Spleen (tissue), 11 donors: ENCODE measurements around the gene DTNB. TPM values are rescaled to one million over a fixed set of nuclear protein-coding genes. Genes with fewer than 3 reads are reported as not detected.

Source experiments
- DNase-seq: peaks from one replicate; pipeline ENCODE4 v3.0.0-alpha.2; 2020
- H3K27ac ChIP-seq, 8 donors: fragments of 200-600 bp; sonication (generic) in 7 of 8; 1 replicate in 4 of 8; 2 replicates in 4 of 8; pipeline versions ENCODE4 v1.5.0 to v1.8.0; 2016 to 2021; ENCODE audit warnings: inconsistent platforms in 4 of 8, mild to moderate bottlenecking in 4 of 8, moderate library complexity in 1 of 8
- H3K27me3 ChIP-seq, 7 donors: fragments of 200-600 bp; sonication (generic) in 6 of 7; replicated peaks in 1 of 7; 1 replicate in 4 of 7; 2 replicates in 3 of 7; pipeline versions ENCODE4 v1.5.0 to v1.8.0; 2016 to 2021; ENCODE audit warnings: inconsistent platforms in 3 of 7, mild to moderate bottlenecking in 1 of 7
- H3K36me3 ChIP-seq, 6 donors: fragments of 200-600 bp; sonication (generic) in 5 of 6; 1 replicate in 4 of 6; 2 replicates in 2 of 6; pipeline versions ENCODE4 v1.5.0 to v1.8.0; 2016 to 2021; ENCODE audit warnings: inconsistent platforms in 2 of 6
- H3K4me1 ChIP-seq, 6 donors: fragments of 200-600 bp; sonication (generic) in 5 of 6; 1 replicate in 3 of 6; 2 replicates in 3 of 6; pipeline versions ENCODE4 v1.5.0 to v1.8.0; 2016 to 2021; ENCODE audit warnings: inconsistent platforms in 3 of 6
- H3K4me3 ChIP-seq, 8 donors: fragments of 200-600 bp; sonication (generic) in 7 of 8; 1 replicate in 4 of 8; 2 replicates in 4 of 8; pipeline versions ENCODE4 v1.5.0 to v1.8.0; 2016 to 2021; ENCODE audit warnings: inconsistent platforms in 4 of 8, mild to moderate bottlenecking in 4 of 8, moderate library complexity in 2 of 8
- H3K9me3 ChIP-seq, 8 donors: fragments of 200-600 bp; sonication (generic) in 7 of 8; 1 replicate in 4 of 8; 2 replicates in 4 of 8; pipeline versions ENCODE4 v1.5.0 to v1.8.0; 2016 to 2021; ENCODE audit warnings: inconsistent platforms in 4 of 8
- CTCF ChIP-seq, 11 experiments: fragments of 200-600 bp in 7 of 11; fragments of 450-650 bp in 4 of 11; sonication (generic) in 4 of 11; IDR thresholded peaks in 8 of 11; conservative IDR thresholded peaks in 3 of 11; 1 replicate in 7 of 11; 2 replicates in 4 of 11; pipeline versions ENCODE4 v1.4.0 to v1.8.0; 2016 to 2021; ENCODE audit warnings: antibody characterized with exemption in 11 of 11, inconsistent platforms in 4 of 11, mild to moderate bottlenecking in 1 of 11
- POLR2A ChIP-seq, 3 donors: fragments of 450-650 bp; IDR thresholded peaks; one replicate each; pipeline ENCODE4 v1.5.1; 2017; ENCODE audit warnings: antibody characterized with exemption in 3 of 3, mild to moderate bottlenecking in 1 of 3
- POLR2AphosphoS5 ChIP-seq, 3 donors: sonication (generic); formaldehyde crosslinking; IDR thresholded peaks; one replicate each; pipeline ENCODE4 v1.5.1; 2017; ENCODE audit warnings: antibody characterized with exemption in 3 of 3
- WGBS, 5 donors: extraction: QIAGEN DNeasy Blood & Tissue Kit in 3 of 5; methylation state at CpG; one replicate each; pipeline versions ENCODE4 v1.1.5 to v1.1.7; 2013 to 2018; 5-methylcytosine and 5-hydroxymethylcytosine counted together
- intact Hi-C: fragments of 100-400 bp; cut with DNase I; formaldehyde crosslinking; loops from one replicate; pipeline ENCODE4 v1.15.0; 2023; ENCODE audit warnings: low total_unique reads
- polyA plus RNA-seq, 3 donors: library from polyadenylated mRNA; stranded (reverse); fragments of 200-250 nt; gene quantifications; one replicate each; pipeline ENCODE4 v1.2.1, GENCODE V29; 2013
- total RNA-seq, 7 donors: library from RNA; depleted of rRNA in 3 of 7; stranded (reverse); fragments of >200 nt in 3 of 7; fragmentation: NEBNext Ultra II Directional in 4 of 7; extraction: Animal tissue kit (Norgen Biotek cat#: 25700) in 4 of 7; gene quantifications; one replicate each; pipeline versions ENCODE4 v1.1.0 to v1.2.1, GENCODE V29; 2016 to 2021
- donor health status: healthy with polysubstance abuse.
- donor health status: DM: no; HTN: no; CAD: no; lungs with moderate emphysema.
- donor health status: DM: no; HTN: no; CAD: no.
- donor health status: Bipolar disorder and iron deficiency.
- donor health status: healthy.
- donor health status: DM: no; HTN: no; CAD: no.
- donor health status: DM: yes; HTN: yes; CAD: no.

DTNB gene
- total and polyA plus RNA-seq, 10 donors, result 4.5 to 28.9 (median 20.4) TPM

- Histone ChIP-seq H3K27ac (peak overlapping the region in 3 of 8 donors; percentile 63 to 82 (median 81)), H3K36me3 (no peaks in the 10 kb centered on the region), H3K4me1 (peaks cover 4 to 52% (median 34%) of the 10 kb centered on the region in 6 donors), H3K9me3 (no peaks in the 10 kb centered on the region), H3K4me3 (no peak overlapping the region), H3K27me3 (no peaks in the 10 kb centered on the region)
- TF ChIP-seq POLR2AphosphoS5 (IDR thresholded peaks at IDR 0.05) (peak in 1 of 3 donors; percentile 32), POLR2A (IDR thresholded peaks at IDR 0.05) (no peak)
- intact Hi-C loops, result no loop called here
- 73 to 91% (median 90%) methylated on average over 8 of the region's 8 CpGs for WGBS, 5 donors
- no peak for DNase-seq
Observed at GRCh38 chr2:25401307-25402026, 271.9 kb downstream of the DTNB start.

- intact Hi-C loops, result no loop called here
- no peaks in the 10 kb centered on the region for H3K9me3 ChIP-seq
- WGBS, 5 donors, result 80 to 96% (median 81%) methylated on average over 3 of the region's 3 CpGs
- peaks cover 4 to 52% (median 34%) of the 10 kb centered on the region in 6 donors for H3K4me1 ChIP-seq
- no peak overlapping the region for H3K4me3 ChIP-seq
- TF ChIP-seq POLR2A (IDR thresholded peaks at IDR 0.05) (no peak), CTCF (IDR thresholded peaks at IDR 0.05 in 8 of 11, conservative IDR thresholded peaks at IDR 0.05 in 3 of 11) (no peak), POLR2AphosphoS5 (IDR thresholded peaks at IDR 0.05) (no peak)
- DNase-seq, result no peak
- no peaks in the 10 kb centered on the region for H3K27me3 ChIP-seq
- no peaks in the 10 kb centered on the region for H3K36me3 ChIP-seq
- H3K27ac ChIP-seq, result peak overlapping the region in 2 of 8 donors; percentile 81 to 82
Observed at GRCh38 chr2:25400576-25401216, 272.7 kb downstream of the DTNB start.

- 96 to 99% (median 97%) methylated on average over 8 of the region's 8 CpGs for WGBS, 5 donors
- DNase-seq, result no peak
- no peak for TF ChIP-seq POLR2AphosphoS5 (IDR thresholded peaks at IDR 0.05)
- no peak for TF ChIP-seq CTCF (IDR thresholded peaks at IDR 0.05 in 8 of 11, conservative IDR thresholded peaks at IDR 0.05 in 3 of 11)
- no peak for TF ChIP-seq POLR2A (IDR thresholded peaks at IDR 0.05)
Observed at GRCh38 chr2:25400169-25400568, 273.2 kb downstream of the DTNB start.

GRCh38 chr2:25398534-25398933, 274.8 kb downstream of the DTNB start:
- TF ChIP-seq POLR2AphosphoS5 (IDR thresholded peaks at IDR 0.05), result no peak
- no peak for TF ChIP-seq POLR2A (IDR thresholded peaks at IDR 0.05)
- no peak for TF ChIP-seq CTCF (IDR thresholded peaks at IDR 0.05 in 8 of 11, conservative IDR thresholded peaks at IDR 0.05 in 3 of 11)
- Histone ChIP-seq H3K27me3 (no peaks in the 10 kb centered on the region), H3K27ac (no peak overlapping the region), H3K9me3 (no peaks in the 10 kb centered on the region), H3K4me3 (no peak overlapping the region), H3K36me3 (no peaks in the 10 kb centered on the region), H3K4me1 (peaks cover 4 to 40% (median 25%) of the 10 kb centered on the region in 6 donors)
- 91 to 100% (median 98%) methylated on average over 4 of the region's 4 CpGs for WGBS, 5 donors
- intact Hi-C loops, result no loop called here
- DNase-seq, result no peak

More at GRCh38 chr2:25400169-25400568, 273.2 kb downstream of the DTNB start:
- peak overlapping the region in 1 of 8 donors; percentile 41 for H3K4me3 ChIP-seq
- intact Hi-C loops, result no loop called here
- no peaks in the 10 kb centered on the region for H3K9me3 ChIP-seq
- no peaks in the 10 kb centered on the region for H3K27me3 ChIP-seq
- H3K36me3 ChIP-seq, result no peaks in the 10 kb centered on the region
- H3K4me1 ChIP-seq, result peaks cover 4 to 52% (median 34%) of the 10 kb centered on the region in 6 donors
- H3K27ac ChIP-seq, result peak overlapping the region in 2 of 8 donors; percentile 81 to 82
